Psoas muscle (tissue), 8 donors: ENCODE measurements around the gene STMN3. TPM values are rescaled to one million over a fixed set of nuclear protein-coding genes. Genes with fewer than 3 reads are reported as not detected.
A peak's percentile ranks its signal among the peaks of the same experiment; 100 is the strongest.

Experiments used
- ATAC-seq, 4 donors: fragments of 200-7000 bp; cut with Tn5 transposase; one replicate each; pipeline ENCODE4 v1.9.1; 2020; ENCODE audit warnings: moderate library complexity in 3 of 4, mild to moderate bottlenecking in 2 of 4
- DNase-seq, 2 donors: peaks; one replicate each; pipeline ENCODE4 v3.0.0-alpha.2; 2020
- H3K27ac ChIP-seq: fragments of 200-600 bp; one replicate; pipeline ENCODE4 v1.8.0; 2022
- H3K27me3 ChIP-seq, 3 donors: fragments of 200-600 bp in 1 of 3; one replicate each; pipeline versions ENCODE4 v1.6.1 to v1.8.0; 2013 to 2022; ENCODE audit warnings: low read length in 2 of 3, mild to moderate bottlenecking in 2 of 3, moderate library complexity in 1 of 3; ENCODE audit not compliant: insufficient read depth in 3 of 3
- H3K36me3 ChIP-seq, 2 donors: fragments of 200-600 bp in 1 of 2; one replicate each; pipeline versions ENCODE4 v1.6.1 to v1.8.0; 2013 to 2022; ENCODE audit warnings: low read depth in 1 of 2, mild to moderate bottlenecking in 1 of 2, moderate library complexity in 1 of 2; ENCODE audit not compliant: insufficient read depth in 1 of 2
- H3K4me1 ChIP-seq: fragments of 200-600 bp; one replicate; pipeline ENCODE4 v1.8.0; 2022
- H3K4me3 ChIP-seq: fragments of 200-600 bp; one replicate; pipeline ENCODE4 v1.8.0; 2022; ENCODE audit warnings: mild to moderate bottlenecking
- H3K9me3 ChIP-seq: fragments of 200-600 bp; one replicate; pipeline ENCODE4 v1.8.0; 2022
- WGBS, 3 donors: extraction: QIAGEN DNeasy Blood & Tissue Kit; methylation state at CpG; one replicate each; pipeline versions ENCODE4 v1.1.6 to v1.1.7; 2013; 5-methylcytosine and 5-hydroxymethylcytosine counted together
- intact Hi-C, 2 donors: fragments of 100-400 bp; cut with DNase I; formaldehyde crosslinking; loops; one replicate each; pipeline versions ENCODE4 v1.11.0 to v1.14.2; 2022
- polyA plus RNA-seq, 3 donors: library from polyadenylated mRNA; stranded (reverse); fragments of 200-250 nt; gene quantifications; one replicate each; pipeline ENCODE4 v1.2.3, GENCODE V29; 2013
- total RNA-seq, 4 donors: library from RNA; stranded (reverse); fragmentation: NEBNext Ultra II Directional in 2 of 4; extraction: Animal tissue kit (Norgen Biotek cat#: 25700) in 2 of 4; gene quantifications; one replicate each; pipeline versions ENCODE4 v1.2.1 to v1.2.4, GENCODE V29; 2021 to 2023
- TF ChIP-seq, protein P1 (sequence below): fragments of 200-600 bp; IDR thresholded peaks from one replicate; pipeline ENCODE4 v1.8.0; 2022; ENCODE audit warnings: antibody characterized with exemption
- donor health status: healthy with polysubstance abuse.
- donor health status: DM: no; HTN: no; CAD: no; lungs with moderate emphysema.
- donor health status: Bipolar disorder and iron deficiency.
- donor health status: healthy.
- donor health status: DM: yes; HTN: yes; CAD: no.
- donor health status: DM: no; HTN: no; CAD: no.
- donor health status: DM: no; HTN: no; CAD: no.
- donor health status: DM: yes; HTN: yes; CAD: no.

STMN3 gene
- total and polyA plus RNA-seq, 7 donors = 1.0 to 3.1 (median 2.4) TPM

DNA sequence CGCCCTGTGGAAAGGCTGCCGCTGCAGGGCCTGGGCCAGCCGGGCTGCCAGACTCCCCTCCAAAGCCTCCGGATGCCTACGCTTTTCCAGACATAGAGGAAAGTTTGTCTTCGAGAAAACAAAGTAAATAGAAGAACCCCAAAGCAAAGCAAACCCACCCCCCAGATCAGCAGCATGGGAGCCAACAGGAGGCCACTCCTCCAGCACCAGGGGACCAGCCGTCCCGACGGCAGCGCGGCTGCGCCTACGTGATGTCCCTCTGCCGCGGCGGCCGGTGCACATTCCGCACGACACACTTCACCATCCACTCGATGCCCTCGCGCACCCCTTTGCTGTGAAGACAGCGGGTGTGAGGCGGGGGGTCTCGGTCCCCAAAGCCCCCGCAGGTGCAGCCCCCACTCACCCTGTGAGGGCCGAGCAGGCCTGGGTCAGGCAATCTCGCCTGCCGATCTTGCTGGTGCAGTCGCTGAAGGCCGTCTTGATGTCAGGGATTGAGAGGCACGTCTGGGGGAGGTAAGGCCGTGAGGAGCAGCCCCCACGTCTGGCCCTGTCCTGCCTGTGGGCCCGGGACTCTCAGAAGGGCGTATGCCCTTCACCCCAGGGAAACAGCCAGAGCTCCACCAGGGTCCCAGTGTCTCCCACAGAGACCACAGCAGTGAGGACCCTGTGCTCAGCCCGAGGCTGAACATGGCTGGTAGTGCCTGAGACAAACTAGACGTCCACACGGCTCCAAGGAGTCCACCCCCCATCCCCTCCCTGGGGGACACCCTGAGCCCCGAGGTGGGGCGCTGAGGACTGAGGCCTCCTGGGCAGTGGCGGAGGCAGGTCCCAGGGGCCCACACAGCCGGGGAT, 47.2 kb upstream of the STMN3 start:
- intact Hi-C loops = loop anchor here in 1 of 2 donors (5.0 kb wide), 2 partner anchors 37 to 38 kb away; partner anchors contain the start of genes LIME1 and SLC2A4RG
- Histone ChIP-seq H3K36me3 (peaks cover 3 to 30% of the 10 kb centered on the region in 2 donors), H3K4me1 (peaks cover 36% of the 10 kb centered on the region), H3K27ac (no peak overlapping the region), H3K4me3 (no peak overlapping the region), H3K9me3 (no peaks in the 10 kb centered on the region), H3K27me3 (no peaks in the 10 kb centered on the region)
- WGBS, 3 donors = 83 to 85% (median 84%) methylated on average over 43 of the region's 43 CpGs
- TF ChIP-seq, protein P1, sequence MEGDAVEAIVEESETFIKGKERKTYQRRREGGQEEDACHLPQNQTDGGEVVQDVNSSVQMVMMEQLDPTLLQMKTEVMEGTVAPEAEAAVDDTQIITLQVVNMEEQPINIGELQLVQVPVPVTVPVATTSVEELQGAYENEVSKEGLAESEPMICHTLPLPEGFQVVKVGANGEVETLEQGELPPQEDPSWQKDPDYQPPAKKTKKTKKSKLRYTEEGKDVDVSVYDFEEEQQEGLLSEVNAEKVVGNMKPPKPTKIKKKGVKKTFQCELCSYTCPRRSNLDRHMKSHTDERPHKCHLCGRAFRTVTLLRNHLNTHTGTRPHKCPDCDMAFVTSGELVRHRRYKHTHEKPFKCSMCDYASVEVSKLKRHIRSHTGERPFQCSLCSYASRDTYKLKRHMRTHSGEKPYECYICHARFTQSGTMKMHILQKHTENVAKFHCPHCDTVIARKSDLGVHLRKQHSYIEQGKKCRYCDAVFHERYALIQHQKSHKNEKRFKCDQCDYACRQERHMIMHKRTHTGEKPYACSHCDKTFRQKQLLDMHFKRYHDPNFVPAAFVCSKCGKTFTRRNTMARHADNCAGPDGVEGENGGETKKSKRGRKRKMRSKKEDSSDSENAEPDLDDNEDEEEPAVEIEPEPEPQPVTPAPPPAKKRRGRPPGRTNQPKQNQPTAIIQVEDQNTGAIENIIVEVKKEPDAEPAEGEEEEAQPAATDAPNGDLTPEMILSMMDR = no peak
- no peak for ATAC-seq
- DNase-seq = peak; percentile 20 to 59

DNA sequence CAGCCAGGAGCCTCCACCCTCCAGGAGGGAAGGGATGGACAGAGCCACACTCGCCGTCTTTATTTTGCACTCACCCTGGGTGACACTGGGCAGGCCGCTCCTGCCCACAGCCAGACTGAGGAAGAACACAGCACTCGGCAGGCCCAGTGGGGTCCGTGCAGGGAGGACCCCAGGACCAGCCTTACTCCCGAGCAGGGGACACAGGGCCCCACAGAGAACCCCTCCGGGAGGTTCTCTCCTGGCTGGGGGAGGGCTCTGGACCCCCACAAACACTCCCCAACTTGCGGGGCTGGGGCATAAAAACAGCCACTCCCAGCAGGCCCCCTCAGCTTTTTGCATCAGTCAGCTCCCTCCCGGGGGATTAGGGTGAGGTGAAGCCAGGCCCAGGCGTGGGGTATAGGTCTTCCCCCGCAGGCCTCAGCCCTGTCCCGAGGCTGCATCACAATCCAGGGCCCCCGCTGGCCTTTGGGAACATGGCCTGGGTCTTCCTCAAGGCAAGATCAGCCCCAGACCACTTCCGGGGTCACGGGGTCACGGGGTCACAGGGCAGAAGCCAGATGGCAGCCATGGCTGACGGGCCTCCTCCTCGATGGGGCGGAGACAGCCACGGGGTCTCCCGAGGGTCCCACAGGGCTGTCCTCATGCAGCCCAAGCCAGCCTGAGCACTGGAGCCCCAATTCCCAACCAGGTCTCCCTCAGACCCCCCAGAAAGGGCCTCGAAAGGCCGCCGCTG, 46.4 kb upstream of the STMN3 start:
- WGBS, 3 donors = 69 to 74% (median 72%) methylated on average over 23 to 24 of the region's 24 CpGs
- peak overlapping the region; percentile 71 for H3K27ac ChIP-seq
- no peak for ATAC-seq
- intact Hi-C loops = loop anchor here in 1 of 2 donors (5.0 kb wide), 2 partner anchors 37 to 38 kb away; partner anchors contain the start of genes LIME1 and SLC2A4RG
- TF ChIP-seq, protein P1 = no peak
- peak; percentile 24 to 61 for DNase-seq
- peaks cover 3 to 30% of the 10 kb centered on the region in 2 donors for H3K36me3 ChIP-seq
- no peaks in the 10 kb centered on the region for H3K27me3 ChIP-seq
- no peaks in the 10 kb centered on the region for H3K9me3 ChIP-seq
- no peak overlapping the region for H3K4me3 ChIP-seq
- peaks cover 36% of the 10 kb centered on the region for H3K4me1 ChIP-seq

DNA sequence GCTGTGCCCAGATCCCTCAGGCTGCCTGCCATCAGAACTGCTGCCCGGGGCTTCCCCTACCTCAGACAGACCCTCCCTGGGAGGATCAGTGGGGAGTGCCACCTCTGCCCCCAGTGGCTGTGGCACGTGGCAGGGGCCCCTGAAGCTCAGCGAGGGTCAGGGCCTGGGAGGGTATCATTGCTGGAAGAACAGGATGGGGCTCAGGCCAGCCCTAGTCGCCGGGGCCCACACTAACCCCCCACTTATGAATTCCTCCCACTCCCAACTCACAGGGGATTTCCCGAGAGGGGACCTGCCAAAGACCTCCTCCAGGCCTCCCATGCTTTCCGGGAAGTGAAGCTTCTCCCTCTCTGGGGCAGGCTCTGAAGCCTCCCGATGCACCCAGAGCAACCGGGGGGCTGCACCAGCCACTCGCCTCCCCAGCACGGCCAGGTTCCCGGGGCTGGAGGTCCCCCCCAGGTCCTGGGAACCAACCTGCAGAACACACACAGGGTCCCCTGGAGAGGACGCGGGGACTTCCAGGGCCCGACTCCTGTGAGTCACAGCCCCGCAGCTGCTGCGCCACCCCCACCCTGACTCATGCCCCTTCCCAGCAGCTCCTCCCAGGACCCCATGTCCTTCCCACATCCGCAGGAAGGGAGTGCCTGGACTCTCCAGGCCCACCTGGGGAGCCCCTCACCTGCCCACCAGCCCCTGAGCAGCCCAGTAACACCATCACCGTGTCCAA, 45.7 kb upstream of the STMN3 start:
- H3K36me3 ChIP-seq = peaks cover 7 to 30% of the 10 kb centered on the region in 2 donors
- 25 to 34% (median 25%) methylated on average over 16 to 19 of the region's 19 CpGs for WGBS, 3 donors

More for the DNA sequence above, 45.7 kb upstream of the STMN3 start:
- H3K27ac ChIP-seq = peak overlapping the region; percentile 71
- H3K4me3 ChIP-seq = peak overlapping the region; percentile 9
- H3K27me3 ChIP-seq = no peaks in the 10 kb centered on the region
- ATAC-seq = peak; percentile 47 to 65 (median 58)
- peaks cover 36% of the 10 kb centered on the region for H3K4me1 ChIP-seq
- intact Hi-C loops = no loop called here
- TF ChIP-seq, protein P1 = no peak
- peak; percentile 83 to 85 for DNase-seq
- H3K9me3 ChIP-seq = no peaks in the 10 kb centered on the region
